ENCODE data around the gene SAMSN1. TPM values are rescaled to one million over a fixed set of nuclear protein-coding genes. Genes with fewer than 3 reads are reported as not detected.

Gene SAMSN1
- total RNA-seq, 2 experiments from 2014 or later, result 47.5 to 48.4 TPM

DNA sequence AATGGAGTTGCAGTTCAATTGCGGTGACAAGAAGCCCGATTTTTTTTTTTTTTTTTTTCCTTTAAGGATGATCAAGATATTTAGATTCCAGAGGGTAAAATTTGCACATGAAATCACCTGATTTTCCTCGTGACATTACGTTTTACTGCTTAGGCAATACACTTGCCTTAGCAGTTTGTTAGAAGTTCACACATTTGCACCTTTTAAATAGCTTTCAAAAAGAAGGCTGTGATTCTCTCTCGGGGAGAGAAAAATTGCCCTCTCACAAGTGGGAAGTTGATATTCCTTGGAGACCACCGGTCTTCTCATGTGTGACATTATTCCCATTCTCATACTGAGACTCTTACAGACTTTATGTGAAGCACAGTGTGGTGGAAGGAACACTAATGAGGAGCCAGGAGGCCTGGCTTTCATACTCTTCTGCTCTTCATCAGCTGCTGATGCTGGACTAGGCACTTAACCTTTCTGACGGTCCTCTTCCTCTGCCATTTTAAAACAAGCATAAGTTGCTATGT lies 93.3 kb downstream of the SAMSN1 start:
- Mint-ChIP-seq H3K27me3 (no peaks in the 10 kb centered on the region), H3K27ac (peak overlapping the region; percentile 74), H3K36me3 (no peaks in the 10 kb centered on the region), H3K4me3 (no peak overlapping the region), H3K9me3 (no peaks in the 10 kb centered on the region), H3K4me1 (ENCODE audit: low read depth) (peaks cover 40% of the 10 kb centered on the region)
- intact Hi-C loops (cut with micrococcal nuclease), result loop anchor here (1.0 to 5.0 kb wide), 6 partner anchors 30 to 286 kb away; partner anchors contain the start of gene SAMSN1
- POLR2A ChIA-PET, result interaction anchor here (0.8 to 2.1 kb wide), 6 partner anchors 71 to 90 kb away, joined by 3 to 9 read pairs (median 4); no protein-coding TSS in a partner anchor
- CTCF ChIA-PET, result interaction anchor here (0.7 to 1.9 kb wide), 6 partner anchors 68 to 285 kb away, joined by 3 to 8 read pairs (median 3); partner anchors contain the start of gene HSPA13
- DNase-seq, result no peak

- ChIA-PET POLR2A (interaction anchor here (1.8 kb wide), 1 partner anchor 72 kb away, joined by 4 read pairs; no protein-coding TSS in a partner anchor), CTCF (interaction anchor here (1.1 to 1.9 kb wide), 2 partner anchors 68 to 286 kb away, joined by 3 to 8 read pairs; no protein-coding TSS in a partner anchor)
- H3K36me3 Mint-ChIP-seq, result no peaks in the 10 kb centered on the region
- intact Hi-C loops (cut with micrococcal nuclease), result loop anchor here (2.0 to 5.0 kb wide), 3 partner anchors 95 to 287 kb away; partner anchors contain the start of gene SAMSN1
- peak; percentile 47 for DNase-seq
- H3K9me3 Mint-ChIP-seq, result no peaks in the 10 kb centered on the region
- H3K4me1 Mint-ChIP-seq (ENCODE audit: low read depth), result peaks cover 40% of the 10 kb centered on the region
- H3K4me3 Mint-ChIP-seq, result no peak overlapping the region
- no peaks in the 10 kb centered on the region for H3K27me3 Mint-ChIP-seq
- no peak overlapping the region for H3K27ac Mint-ChIP-seq
These were observed 93.9 kb downstream of the SAMSN1 start for GRCh38 chr21:14452031-14452726.

DNA sequence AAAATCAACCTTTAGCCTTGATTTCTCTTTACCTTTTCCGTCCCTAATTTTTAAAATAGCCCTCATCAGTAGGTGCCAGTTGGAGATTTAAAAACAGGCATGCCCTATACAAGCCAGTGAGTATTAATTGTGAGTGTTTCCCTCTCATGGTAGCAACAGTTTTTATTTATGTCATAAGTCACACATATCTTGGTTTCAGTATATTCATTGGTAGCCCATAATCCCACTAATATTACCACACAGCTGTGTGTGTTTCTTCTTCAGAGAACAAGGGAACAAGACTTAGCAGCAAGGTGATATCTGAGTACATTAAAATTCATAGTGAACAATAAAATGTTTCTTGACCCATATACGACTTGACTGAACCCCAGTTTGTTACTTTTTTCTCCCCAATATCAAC lies 94.6 kb downstream of the SAMSN1 start:
- intact Hi-C loops (cut with micrococcal nuclease), result loop anchor here (5.0 kb wide), 1 partner anchor 96 kb away; the partner anchor contains the start of gene SAMSN1

DNA sequence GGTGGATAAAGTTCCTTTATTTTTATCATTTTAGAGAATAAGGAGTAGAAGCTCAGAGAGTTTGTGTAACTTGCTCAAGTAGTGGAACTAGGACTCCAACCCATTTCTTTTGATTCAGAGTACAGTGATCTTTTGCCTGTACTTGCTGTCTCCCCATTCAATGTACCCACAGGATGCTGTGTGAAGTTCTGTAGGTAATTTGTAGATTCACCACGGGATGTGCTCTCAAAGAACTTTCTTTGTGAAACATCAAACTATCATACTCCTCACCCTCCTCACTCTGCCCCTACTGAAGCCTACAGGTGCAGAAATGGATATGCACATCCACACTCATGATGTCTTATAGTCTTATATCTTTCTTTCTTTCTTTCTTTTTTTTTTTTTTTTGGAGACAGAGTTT lies 97.3 kb downstream of the SAMSN1 start:
- ChIA-PET CTCF (no interaction called here), POLR2A (interaction anchor here (0.6 kb wide), 1 partner anchor 34 kb away, joined by 3 read pairs; no protein-coding TSS in a partner anchor)
- Mint-ChIP-seq H3K27ac (no peak overlapping the region), H3K36me3 (no peaks in the 10 kb centered on the region), H3K27me3 (no peaks in the 10 kb centered on the region), H3K9me3 (no peaks in the 10 kb centered on the region), H3K4me1 (ENCODE audit: low read depth) (peaks cover 23% of the 10 kb centered on the region), H3K4me3 (no peak overlapping the region)
- DNase-seq, result no peak
- intact Hi-C loops (cut with micrococcal nuclease), result no loop called here

More for the DNA sequence above, 94.6 kb downstream of the SAMSN1 start:
- Mint-ChIP-seq H3K36me3 (no peaks in the 10 kb centered on the region), H3K4me1 (ENCODE audit: low read depth) (peaks cover 40% of the 10 kb centered on the region), H3K27ac (peak overlapping the region; percentile 10), H3K9me3 (no peaks in the 10 kb centered on the region), H3K4me3 (no peak overlapping the region), H3K27me3 (no peaks in the 10 kb centered on the region)
- no peak for DNase-seq
- ChIA-PET POLR2A (interaction anchor here (1.8 kb wide), 1 partner anchor 73 kb away, joined by 4 read pairs; no protein-coding TSS in a partner anchor), CTCF (interaction anchor here (1.0 kb wide), 1 partner anchor 286 kb away, joined by 3 read pairs; no protein-coding TSS in a partner anchor)

GRCh38 chr21:14438211-14438610 lies 107.9 kb downstream of the SAMSN1 start:
- intact Hi-C loops (cut with micrococcal nuclease), result loop anchor here (10.0 kb wide), 1 partner anchor 337 kb away; no protein-coding TSS in a partner anchor
- H3K9me3 Mint-ChIP-seq, result peaks cover 6% of the 10 kb centered on the region
- CTCF ChIA-PET, result no interaction called here
- no peak overlapping the region for H3K4me3 Mint-ChIP-seq
- H3K4me1 Mint-ChIP-seq (ENCODE audit: low read depth), result no peaks in the 10 kb centered on the region
- H3K27me3 Mint-ChIP-seq, result no peaks in the 10 kb centered on the region
- POLR2A ChIA-PET, result no interaction called here
- DNase-seq, result no peak
- no peak overlapping the region for H3K27ac Mint-ChIP-seq
- no peaks in the 10 kb centered on the region for H3K36me3 Mint-ChIP-seq

DNA sequence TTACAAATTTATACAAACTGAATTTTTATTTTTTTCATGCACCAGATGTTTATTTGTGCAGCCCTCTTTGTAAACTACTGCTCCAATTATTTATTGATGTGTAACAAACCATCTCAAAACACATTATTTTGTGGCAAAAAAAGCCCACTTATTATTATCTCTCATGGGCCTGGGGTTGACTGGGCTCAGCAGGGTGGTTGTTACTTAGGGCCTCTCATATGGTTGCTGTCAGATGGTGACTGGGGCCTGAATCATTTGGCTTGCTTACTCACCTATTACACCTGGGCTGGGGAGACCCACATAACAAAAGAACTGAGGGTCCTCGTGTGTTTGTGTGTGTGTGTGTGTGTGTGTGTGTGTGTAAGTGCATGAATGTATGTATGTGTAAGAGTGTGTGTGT lies 110.7 kb downstream of the SAMSN1 start:
- Mint-ChIP-seq H3K4me3 (no peak overlapping the region), H3K36me3 (no peaks in the 10 kb centered on the region), H3K9me3 (peaks cover 6% of the 10 kb centered on the region), H3K27ac (no peak overlapping the region), H3K4me1 (ENCODE audit: low read depth) (no peaks in the 10 kb centered on the region), H3K27me3 (no peaks in the 10 kb centered on the region)
- intact Hi-C loops (cut with micrococcal nuclease), result loop anchor here (10.0 kb wide), 1 partner anchor 339 kb away; no protein-coding TSS in a partner anchor
- POLR2A ChIA-PET, result no interaction called here
- DNase-seq, result no peak
- CTCF ChIA-PET, result no interaction called here

Other genes with a start within 250 kb of the SAMSN1 start
- gene HSPA13, start 163.2 kb downstream of the SAMSN1 start, total RNA-seq, result 10 to 100 TPM; 48.5 to 49.1 TPM